Activated naive CD4-positive, alpha-beta T cell treated with anti-CD3 and anti-CD28 coated beads for 36 hours (primary cell): Measurements from ENCODE around the gene FTO. TPM values are rescaled to one million over a fixed set of nuclear protein-coding genes. Genes with fewer than 3 reads are reported as not detected.

Experiments used
- CTCF ChIA-PET: fragments of 350-600 bp; sonication (Branson Sonifier 250); formaldehyde crosslinking; loops from one replicate; lab custom pipeline; 2021; ENCODE audit warnings: antibody characterized with exemption; lab: Charles Lee
- DNase-seq: peaks from one replicate; pipeline ENCODE4 v3.0.0-alpha.2; 2020
- H3K27ac Mint-ChIP-seq: one replicate; pipeline ENCODE4 v1.8.0; 2021; ENCODE audit warnings: mild to moderate bottlenecking, mixed read lengths
- H3K27me3 Mint-ChIP-seq: one replicate; pipeline ENCODE4 v1.8.0; 2021; ENCODE audit warnings: low read depth, mixed read lengths
- H3K36me3 Mint-ChIP-seq: one replicate; pipeline ENCODE4 v1.8.0; 2021; ENCODE audit warnings: low read depth, mixed read lengths
- H3K4me1 Mint-ChIP-seq: one replicate; pipeline ENCODE4 v1.8.0; 2021; ENCODE audit warnings: low read depth, mixed read lengths
- H3K4me3 Mint-ChIP-seq: one replicate; pipeline ENCODE4 v1.8.0; 2021; ENCODE audit warnings: mild to moderate bottlenecking, moderate library complexity, mixed read lengths
- H3K9me3 Mint-ChIP-seq: one replicate; pipeline ENCODE4 v1.8.0; 2021; ENCODE audit warnings: mixed read lengths
- intact Hi-C: fragments of 100-400 bp; cut with micrococcal nuclease; formaldehyde crosslinking; loops from one replicate; pipeline ENCODE4 v1.15.1; 2023
- total RNA-seq, 2 experiments: library from RNA; stranded (reverse); gene quantifications; one replicate each; pipeline ENCODE4 v1.2.3, GENCODE V29; 2021

The FTO gene
- total RNA-seq, 2 experiments from 2014 or later: 60.2 to 63.9 TPM

DNA sequence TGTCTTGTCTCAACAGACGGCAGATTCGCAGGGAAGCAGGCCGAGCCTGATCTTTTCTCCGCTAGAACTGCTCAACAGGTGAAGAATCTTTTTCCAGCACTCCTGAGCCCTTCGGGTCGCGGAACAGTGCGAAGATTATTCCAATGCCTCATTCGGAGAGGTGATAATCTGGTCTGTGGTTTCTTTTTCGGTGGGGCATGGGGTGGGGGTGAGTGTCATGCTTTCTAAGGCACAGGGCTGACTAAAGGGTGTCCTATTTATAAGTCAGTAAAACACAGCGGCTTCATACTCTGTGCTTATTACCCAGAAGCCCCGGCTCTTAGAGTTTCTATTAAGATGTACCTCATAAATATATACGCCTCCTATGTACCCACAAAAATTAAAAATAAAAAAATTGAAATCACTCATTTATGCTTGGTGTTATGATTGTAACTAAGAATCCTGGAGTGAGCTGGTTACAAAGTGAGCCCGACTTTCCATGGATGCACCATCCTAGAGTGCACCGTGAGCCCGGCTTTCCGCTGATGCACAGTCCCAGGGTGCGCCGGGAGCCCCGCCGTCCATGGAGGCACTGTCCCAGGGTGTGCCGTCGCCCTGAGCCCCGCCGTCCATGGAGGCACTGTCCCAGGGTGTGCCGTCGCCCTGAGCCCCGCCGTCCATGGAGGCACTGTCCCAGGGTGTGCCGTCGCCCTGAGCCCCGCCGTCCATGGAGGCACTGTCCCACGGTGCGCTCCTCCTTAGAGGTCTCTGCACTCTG is 417.8 kb downstream of the FTO start:
- Mint-ChIP-seq H3K27me3 (no peaks in the 10 kb centered on the region), H3K4me1 (no peaks in the 10 kb centered on the region), H3K36me3 (no peaks in the 10 kb centered on the region), H3K27ac (no peak overlapping the region), H3K9me3 (no peaks in the 10 kb centered on the region), H3K4me3 (no peak overlapping the region)
- CTCF ChIA-PET: no interaction called here
- DNase-seq: no peak
- intact Hi-C loops: no loop called here

DNA sequence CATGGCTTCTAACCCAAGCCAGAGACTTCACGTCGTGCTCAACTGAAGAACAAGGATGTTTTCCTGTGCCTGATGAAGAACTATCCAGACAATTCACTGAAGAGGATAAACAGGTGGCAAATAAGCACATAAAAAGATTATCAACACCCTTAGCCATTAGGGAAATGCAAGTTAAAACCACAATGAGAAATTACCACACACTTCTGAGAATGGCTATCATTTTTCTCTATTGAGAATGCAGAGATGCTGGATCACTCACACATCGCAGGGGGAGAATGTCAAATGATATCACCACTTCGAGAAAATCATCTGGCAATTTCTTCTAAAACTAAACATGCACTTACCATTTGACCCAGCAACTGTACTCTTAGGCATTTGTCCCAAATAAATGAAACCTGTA is 419.8 kb downstream of the FTO start:
- H3K36me3 Mint-ChIP-seq: no peaks in the 10 kb centered on the region
- no peak overlapping the region for H3K4me3 Mint-ChIP-seq
- peaks cover 3% of the 10 kb centered on the region for H3K4me1 Mint-ChIP-seq
- CTCF ChIA-PET: no interaction called here
- intact Hi-C loops: no loop called here
- H3K27me3 Mint-ChIP-seq: no peaks in the 10 kb centered on the region
- no peak for DNase-seq
- no peak overlapping the region for H3K27ac Mint-ChIP-seq
- H3K9me3 Mint-ChIP-seq: no peaks in the 10 kb centered on the region

- H3K27me3 Mint-ChIP-seq: no peaks in the 10 kb centered on the region
- no peaks in the 10 kb centered on the region for H3K36me3 Mint-ChIP-seq
- peaks cover 3% of the 10 kb centered on the region for H3K4me1 Mint-ChIP-seq
- DNase-seq: no peak
- H3K4me3 Mint-ChIP-seq: no peak overlapping the region
- H3K27ac Mint-ChIP-seq: no peak overlapping the region
- CTCF ChIA-PET: no interaction called here
- intact Hi-C loops: no loop called here
- no peaks in the 10 kb centered on the region for H3K9me3 Mint-ChIP-seq
These were observed 422.0 kb downstream of the FTO start for GRCh38 chr16:54125751-54126655.

- CTCF ChIA-PET: no interaction called here
- Mint-ChIP-seq H3K4me1 (peaks cover 3% of the 10 kb centered on the region), H3K27ac (no peak overlapping the region), H3K4me3 (no peak overlapping the region), H3K9me3 (no peaks in the 10 kb centered on the region), H3K27me3 (no peaks in the 10 kb centered on the region), H3K36me3 (no peaks in the 10 kb centered on the region)
- intact Hi-C loops: no loop called here
- DNase-seq: no peak
These were observed 423.0 kb downstream of the FTO start for GRCh38 chr16:54126907-54127306.

GRCh38 chr16:54128629-54129234 is 424.8 kb downstream of the FTO start:
- CTCF ChIA-PET: no interaction called here
- no peaks in the 10 kb centered on the region for H3K27me3 Mint-ChIP-seq
- intact Hi-C loops: no loop called here
- H3K9me3 Mint-ChIP-seq: no peaks in the 10 kb centered on the region
- no peaks in the 10 kb centered on the region for H3K36me3 Mint-ChIP-seq
- H3K4me1 Mint-ChIP-seq: peaks cover 3% of the 10 kb centered on the region
- no peak overlapping the region for H3K4me3 Mint-ChIP-seq
- H3K27ac Mint-ChIP-seq: no peak overlapping the region
- DNase-seq: no peak

DNA sequence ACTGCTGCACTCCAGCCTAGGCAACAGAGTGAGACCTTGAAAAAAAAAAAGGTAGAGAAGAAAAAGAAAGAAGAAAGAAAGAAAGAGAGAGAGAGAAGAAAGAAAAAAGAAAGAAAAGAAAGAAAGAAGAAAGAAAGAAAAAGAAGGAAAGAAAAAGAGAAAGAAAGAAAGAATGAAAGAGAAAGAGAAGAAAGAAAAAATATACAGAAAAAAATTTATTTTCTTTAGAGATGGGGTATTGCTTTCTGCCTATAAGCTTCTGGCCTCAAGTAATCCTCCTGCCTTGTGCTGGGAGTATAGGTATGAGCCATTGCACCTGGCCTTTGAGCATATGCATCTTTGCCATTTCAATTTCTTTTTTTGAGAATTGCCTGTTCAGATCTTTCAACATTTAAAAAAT is 425.9 kb downstream of the FTO start:
- Mint-ChIP-seq H3K36me3 (no peaks in the 10 kb centered on the region), H3K9me3 (no peaks in the 10 kb centered on the region), H3K4me1 (peaks cover 3% of the 10 kb centered on the region), H3K27ac (no peak overlapping the region), H3K4me3 (no peak overlapping the region), H3K27me3 (no peaks in the 10 kb centered on the region)
- intact Hi-C loops: no loop called here
- CTCF ChIA-PET: interaction anchor here (0.6 kb wide), 1 partner anchor 42 kb away, joined by 3 read pairs; no protein-coding TSS in a partner anchor
- DNase-seq: no peak

DNA sequence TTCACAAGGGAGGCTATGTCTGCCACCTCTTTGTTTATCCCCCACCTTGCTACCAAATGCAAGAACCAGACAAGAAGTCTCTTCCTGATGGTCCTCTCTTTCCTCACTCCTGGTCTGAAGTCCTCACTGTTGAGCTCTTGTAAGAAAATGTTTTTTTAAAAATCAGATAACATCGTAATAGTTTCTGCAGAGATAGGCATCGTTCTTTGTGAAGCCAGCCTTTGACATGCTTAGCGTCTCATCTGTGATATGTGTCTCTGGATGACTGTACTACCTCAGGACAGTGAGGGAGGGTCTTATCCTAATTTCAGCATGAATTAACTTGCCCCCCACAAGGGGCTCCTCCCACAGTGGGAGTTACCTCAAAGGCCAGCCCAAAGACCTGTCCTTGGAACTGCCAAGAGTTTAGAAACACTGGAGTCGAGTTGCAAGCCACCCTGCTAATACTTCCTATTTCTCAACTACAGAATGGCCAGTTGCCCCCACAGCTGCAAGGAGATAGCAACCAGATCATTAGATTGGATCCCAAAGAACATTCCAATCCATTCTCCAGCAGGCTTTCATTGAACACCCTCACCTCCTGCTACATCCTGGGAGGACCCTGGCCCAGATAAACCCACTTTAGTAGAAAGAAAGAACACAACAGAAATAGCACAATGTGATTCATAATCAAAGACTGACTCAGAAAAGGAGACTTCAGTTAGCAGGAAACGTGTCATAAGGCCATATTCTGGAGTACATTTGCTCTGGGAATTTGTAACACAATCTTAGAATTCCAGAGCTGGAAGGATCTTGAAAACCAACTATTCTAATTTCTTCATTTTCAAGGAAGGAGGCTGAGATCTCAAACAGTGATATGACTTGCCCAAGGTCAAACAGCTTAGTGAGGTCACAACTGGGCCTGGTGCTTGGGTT is 431.7 kb downstream of the FTO start:
- CTCF ChIA-PET: no interaction called here
- Mint-ChIP-seq H3K4me1 (no peaks in the 10 kb centered on the region), H3K9me3 (no peaks in the 10 kb centered on the region), H3K4me3 (no peak overlapping the region), H3K27ac (no peak overlapping the region), H3K36me3 (no peaks in the 10 kb centered on the region), H3K27me3 (peaks cover 4% of the 10 kb centered on the region)
- no peak for DNase-seq
- intact Hi-C loops: no loop called here

DNA sequence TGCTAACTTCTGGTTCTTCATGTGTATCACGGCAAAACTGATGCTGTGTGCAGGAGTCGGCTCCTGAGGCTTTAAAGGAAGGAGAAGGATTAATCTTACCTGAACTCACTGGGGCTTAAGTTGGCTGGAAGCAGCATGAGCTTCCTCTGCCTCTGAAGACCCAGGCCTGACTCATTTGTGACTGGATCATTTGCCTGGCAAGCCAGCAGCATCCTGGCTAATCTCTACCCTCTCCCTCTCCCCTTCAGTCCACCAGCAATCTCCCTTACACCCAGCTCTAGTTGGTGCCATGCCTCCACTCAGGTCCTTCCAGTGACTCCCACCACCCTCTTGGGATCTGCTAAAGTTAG is 432.3 kb downstream of the FTO start:
- H3K4me3 Mint-ChIP-seq: no peak overlapping the region
- no peaks in the 10 kb centered on the region for H3K36me3 Mint-ChIP-seq
- peaks cover 4% of the 10 kb centered on the region for H3K27me3 Mint-ChIP-seq
- DNase-seq: no peak
- no peaks in the 10 kb centered on the region for H3K4me1 Mint-ChIP-seq
- no peak overlapping the region for H3K27ac Mint-ChIP-seq
- H3K9me3 Mint-ChIP-seq: no peaks in the 10 kb centered on the region
- CTCF ChIA-PET: no interaction called here
- intact Hi-C loops: no loop called here

- Mint-ChIP-seq H3K36me3 (no peaks in the 10 kb centered on the region), H3K4me3 (no peak overlapping the region), H3K27ac (no peak overlapping the region), H3K4me1 (no peaks in the 10 kb centered on the region), H3K27me3 (peaks cover 16% of the 10 kb centered on the region), H3K9me3 (no peaks in the 10 kb centered on the region)
- no peak for DNase-seq
- intact Hi-C loops: loop anchor here (10.0 kb wide), 1 partner anchor 245 kb away; no protein-coding TSS in a partner anchor
- CTCF ChIA-PET: no interaction called here
These were observed 436.3 kb downstream of the FTO start for GRCh38 chr16:54140057-54140787.

DNA sequence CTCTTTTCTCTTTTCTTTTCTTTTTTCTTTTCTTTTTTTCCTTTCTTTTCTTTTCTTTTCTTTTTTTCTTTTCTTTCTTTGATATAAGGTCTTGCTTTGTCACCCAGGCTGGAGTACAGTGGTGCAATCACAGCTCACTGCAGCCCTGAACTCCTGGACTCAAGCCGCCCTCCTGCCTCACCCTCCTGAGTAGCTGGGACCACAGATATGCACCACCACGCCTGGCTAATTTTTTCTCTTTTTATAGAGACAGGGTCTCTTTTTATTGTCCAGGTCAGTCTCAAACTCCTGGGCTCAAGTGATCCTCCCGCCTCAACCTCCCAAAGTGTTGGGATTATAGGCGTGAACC is 436.8 kb downstream of the FTO start:
- intact Hi-C loops: loop anchor here (10.0 kb wide), 1 partner anchor 246 kb away; no protein-coding TSS in a partner anchor
- Mint-ChIP-seq H3K36me3 (no peaks in the 10 kb centered on the region), H3K27ac (no peak overlapping the region), H3K9me3 (no peaks in the 10 kb centered on the region), H3K4me1 (no peaks in the 10 kb centered on the region), H3K27me3 (peaks cover 16% of the 10 kb centered on the region), H3K4me3 (no peak overlapping the region)
- CTCF ChIA-PET: no interaction called here
- DNase-seq: no peak

- Mint-ChIP-seq H3K4me1 (no peaks in the 10 kb centered on the region), H3K27me3 (peaks cover 16% of the 10 kb centered on the region), H3K36me3 (no peaks in the 10 kb centered on the region), H3K9me3 (no peaks in the 10 kb centered on the region), H3K27ac (no peak overlapping the region), H3K4me3 (no peak overlapping the region)
- intact Hi-C loops: loop anchor here (10.0 kb wide), 1 partner anchor 248 kb away; no protein-coding TSS in a partner anchor
- no peak for DNase-seq
- CTCF ChIA-PET: no interaction called here
These were observed 438.8 kb downstream of the FTO start for GRCh38 chr16:54142787-54143186.
